GM19099 (cell line): ENCODE results near the gene STYX.

Experiments used
- POLR2A ChIP-seq: IDR thresholded peaks from 3 replicates; pipeline ENCODE4 v1.6.1; 2011; ENCODE audit warnings: low read depth; ENCODE audit not compliant: insufficient read length; ENCODE audit errors: extremely low read depth

STYX gene

DNA sequence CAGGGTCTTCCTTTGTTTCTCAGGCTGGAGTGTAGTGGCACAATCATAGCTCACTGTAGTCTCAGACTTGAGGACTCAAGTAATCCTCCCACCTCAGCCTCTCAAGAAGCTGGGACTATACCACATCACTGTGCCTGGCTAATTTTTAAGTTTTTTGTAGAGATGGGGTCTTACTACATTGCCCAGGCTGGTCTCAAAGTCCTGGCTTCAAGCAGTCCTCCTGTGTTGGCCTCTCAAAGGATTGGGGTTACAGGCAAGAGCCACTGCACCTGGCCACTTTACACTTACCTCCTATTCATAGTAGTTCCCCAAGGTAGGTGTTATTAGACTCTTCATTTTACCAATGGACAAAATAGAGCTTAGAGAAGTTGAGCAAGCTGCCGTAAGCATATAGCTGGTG lies 29.2 kb downstream of the STYX start:
- TF ChIP-seq POLR2A, result no peak

DNA sequence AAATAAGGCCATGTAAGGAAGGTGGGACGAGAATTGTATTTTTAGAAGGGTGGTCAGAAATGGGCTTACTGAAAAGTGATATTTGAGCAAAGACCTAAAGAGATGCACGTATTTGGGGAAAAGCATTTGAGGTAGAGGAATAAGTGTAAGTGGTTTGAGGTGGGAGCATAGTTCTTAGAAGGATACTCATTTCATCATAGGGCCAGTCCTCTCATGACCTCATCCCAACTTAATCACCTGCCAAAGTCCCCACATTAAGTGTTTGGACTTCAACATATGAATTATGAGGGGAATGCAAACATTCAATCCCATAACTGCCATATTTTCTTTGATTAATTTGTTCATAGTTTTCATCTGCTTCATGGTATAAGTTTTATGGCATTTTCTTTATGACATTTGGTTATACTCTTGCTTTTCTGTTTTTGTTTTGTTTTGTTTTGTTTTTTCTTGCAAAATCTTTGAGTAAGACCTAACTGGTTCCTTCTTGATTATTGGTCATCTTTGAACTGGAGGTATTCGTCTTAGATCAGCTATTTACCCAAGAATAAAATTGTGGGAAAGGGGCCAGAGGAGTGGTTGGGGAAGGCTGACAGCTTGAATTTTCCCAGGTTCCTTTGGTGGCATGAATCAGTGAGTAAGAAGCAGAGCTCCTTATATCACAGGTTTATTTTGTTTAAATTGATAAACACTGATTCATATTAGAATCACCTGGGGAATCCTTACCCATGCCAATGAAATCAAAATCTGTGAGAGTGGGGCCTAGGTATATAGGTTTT lies 37.3 kb downstream of the STYX start:
- no peak for TF ChIP-seq POLR2A

DNA sequence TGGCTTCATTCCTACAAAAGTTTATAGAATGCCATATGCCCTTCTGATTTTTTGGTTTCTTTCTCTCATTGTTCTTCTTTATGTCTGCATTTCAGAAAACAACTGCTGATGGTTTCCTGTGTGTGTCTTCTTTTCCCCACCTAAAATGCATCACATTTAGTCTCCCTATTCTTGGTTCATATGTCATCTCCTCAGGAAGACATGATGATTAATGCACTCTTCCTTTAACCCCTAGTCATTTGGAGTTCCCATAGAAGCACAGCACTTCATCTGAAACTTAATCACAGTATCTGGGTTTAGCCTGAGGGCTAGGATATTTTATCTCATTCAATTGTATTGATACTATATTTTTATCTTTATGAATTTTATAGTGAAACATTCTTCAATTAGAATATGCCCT lies 39.9 kb downstream of the STYX start:
- TF ChIP-seq POLR2A, result no peak

DNA sequence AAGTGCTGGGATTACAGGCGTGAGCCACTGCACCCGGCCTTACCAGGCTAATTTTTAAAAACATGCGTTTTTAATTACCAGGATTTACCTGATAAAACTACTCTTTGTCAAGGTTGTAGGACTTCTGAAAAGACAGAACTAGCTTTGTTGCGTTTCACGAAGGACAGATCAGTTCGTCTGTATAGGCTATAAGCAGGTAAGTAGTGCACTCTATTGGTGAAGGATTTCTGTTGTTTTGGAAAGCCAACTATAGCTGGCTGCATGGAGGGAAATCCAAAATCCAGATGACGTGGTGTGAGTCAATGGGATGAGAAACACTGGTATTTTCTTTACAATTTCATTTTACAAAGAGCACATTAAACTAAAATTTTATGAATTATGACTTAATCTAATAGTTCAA lies 46.9 kb downstream of the STYX start:
- no peak for TF ChIP-seq POLR2A

DNA sequence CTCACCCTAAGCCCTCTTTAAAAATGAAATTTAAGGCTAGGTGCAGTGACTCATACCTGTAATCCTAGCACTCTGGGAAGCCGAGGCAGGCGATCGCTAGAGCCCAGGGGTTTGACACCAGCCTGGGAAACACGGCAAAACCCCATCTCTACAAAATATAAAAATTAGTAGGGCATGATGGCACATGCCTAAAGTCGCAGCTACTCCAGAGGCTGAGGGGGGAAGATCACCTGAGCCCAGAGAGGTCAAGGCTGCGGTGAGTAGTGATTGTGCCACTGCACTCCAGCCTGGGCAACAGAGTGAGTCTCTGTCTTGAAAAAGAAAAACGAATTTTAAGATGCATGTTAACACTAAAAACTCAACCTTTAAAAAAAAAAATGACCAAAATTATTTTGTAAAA lies 48.7 kb downstream of the STYX start:
- no peak for TF ChIP-seq POLR2A

DNA sequence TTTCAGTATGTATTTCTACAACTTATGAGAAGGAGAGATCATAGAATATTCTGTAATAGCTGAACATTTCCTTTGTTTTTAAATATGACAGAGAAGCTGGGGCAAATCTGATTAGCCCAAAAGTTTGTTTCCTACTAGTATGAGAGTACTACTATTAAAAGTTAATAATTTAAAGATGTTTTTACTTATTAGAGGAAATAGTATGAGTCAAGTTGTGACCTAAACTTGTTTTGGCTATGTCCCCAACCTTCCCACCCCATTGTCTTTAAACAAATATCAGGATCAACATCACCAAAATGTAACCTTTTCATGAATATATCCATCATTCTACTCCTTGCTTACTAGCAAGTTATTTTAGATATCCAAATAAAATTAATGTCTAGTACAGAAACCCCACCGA lies 50.9 kb downstream of the STYX start:
- TF ChIP-seq POLR2A, result no peak

DNA sequence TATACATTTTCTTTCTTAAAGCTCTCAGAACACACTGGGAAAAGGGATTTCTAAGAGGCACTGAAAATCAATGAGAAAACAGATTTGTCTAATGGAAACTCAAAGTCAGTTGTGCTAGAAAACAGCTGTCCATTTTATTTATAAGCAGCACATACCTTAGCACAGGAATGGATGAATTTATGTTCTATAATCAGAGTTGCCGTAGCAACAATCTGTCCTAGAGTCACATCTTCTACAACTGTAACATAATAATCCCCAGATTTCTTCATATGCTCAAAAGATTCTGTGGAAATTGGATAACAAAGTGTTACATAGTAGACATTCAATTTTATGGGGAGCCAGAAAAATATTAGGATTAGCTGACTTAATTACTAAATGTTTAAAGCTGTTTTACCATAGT lies 51.7 kb downstream of the STYX start:
- no peak for TF ChIP-seq POLR2A

DNA sequence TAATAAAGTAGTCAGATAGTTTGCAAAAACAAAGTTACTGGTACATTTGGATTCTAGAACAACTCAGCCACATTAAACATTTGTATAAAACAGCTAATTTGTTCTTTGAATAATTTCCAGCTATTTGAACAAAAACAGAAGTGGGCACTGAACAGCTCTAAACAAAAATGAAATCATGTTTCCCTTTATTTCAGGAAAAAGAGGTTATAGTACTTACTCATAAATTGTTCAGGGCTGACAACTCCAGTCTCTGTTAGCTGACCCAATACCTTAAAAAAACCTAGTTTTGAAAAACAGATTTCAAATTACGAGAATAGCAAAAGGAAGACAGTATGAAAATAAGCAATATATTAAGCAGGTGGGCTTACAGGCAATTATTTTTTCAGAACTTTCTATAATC lies 53.2 kb downstream of the STYX start:
- no peak for TF ChIP-seq POLR2A

DNA sequence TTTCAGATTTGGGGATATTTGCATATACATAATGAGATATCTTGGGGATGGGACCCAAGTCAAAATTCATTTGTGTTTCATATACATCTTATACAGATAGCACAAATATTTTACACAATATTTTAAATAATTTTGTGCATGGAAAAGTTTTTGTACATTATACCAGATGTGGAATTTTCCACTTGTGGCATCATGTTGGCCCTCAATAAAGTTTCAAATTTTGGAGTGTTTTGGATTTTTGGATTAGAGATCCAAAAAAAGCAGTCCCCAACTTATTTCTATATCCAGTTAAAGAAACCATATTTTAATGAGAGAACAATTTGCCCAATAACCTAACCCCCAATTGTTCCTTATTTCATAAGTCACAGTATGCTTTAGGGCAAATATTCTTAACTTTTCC lies 56.9 kb downstream of the STYX start:
- TF ChIP-seq POLR2A, result no peak

DNA sequence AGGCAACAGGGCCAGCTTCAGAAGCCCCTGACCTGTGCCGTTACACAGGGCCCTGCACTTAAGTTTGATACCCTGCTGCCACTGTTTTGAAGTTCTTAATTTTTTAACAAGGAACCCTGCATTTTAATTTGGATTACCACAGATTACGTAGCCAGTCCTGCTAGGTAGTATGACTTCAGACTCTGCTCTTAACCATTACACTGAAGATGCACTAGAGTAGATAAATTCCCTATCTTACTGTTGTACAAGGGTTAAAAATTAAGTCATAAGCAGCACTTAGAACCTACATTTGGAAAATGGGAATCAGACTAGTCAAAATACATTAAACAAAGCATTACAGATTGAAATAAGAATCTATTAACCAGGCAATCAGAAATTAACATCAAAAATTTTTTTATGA lies 59.2 kb downstream of the STYX start:
- no peak for TF ChIP-seq POLR2A

DNA sequence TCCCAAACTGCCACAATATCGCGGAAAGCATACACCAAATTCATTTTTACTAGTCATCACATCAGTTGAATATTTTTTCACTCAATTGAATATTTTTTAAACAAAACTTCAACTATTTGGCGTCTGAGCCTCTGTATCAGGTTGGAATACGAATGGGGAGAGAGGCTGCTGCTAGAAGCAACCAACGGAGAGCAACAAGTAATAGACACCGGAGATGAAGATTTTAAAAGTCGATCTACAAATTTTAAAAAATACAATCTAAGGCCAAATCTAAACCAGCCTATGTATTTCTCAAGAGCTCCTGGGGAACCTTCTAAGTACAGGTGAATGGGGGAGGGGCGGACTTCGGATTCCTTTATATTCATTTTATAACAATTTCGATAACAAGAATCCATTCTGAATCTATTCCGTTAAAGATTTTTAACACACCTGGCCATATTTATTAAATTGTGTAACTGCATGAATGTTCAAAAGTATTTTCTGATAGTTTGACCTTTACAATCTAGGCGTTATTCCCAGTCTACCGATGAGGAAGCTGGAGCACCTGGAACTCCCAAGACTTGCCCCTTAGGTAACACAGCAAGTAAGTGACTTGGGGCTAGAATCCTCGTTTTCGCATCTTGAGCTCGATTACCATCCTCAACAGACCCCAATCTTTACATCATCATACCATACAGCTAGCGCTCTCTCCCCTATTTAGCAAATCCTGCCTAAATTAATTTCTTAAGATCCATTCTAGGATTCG lies 60.2 kb downstream of the STYX start:
- no peak for TF ChIP-seq POLR2A

DNA sequence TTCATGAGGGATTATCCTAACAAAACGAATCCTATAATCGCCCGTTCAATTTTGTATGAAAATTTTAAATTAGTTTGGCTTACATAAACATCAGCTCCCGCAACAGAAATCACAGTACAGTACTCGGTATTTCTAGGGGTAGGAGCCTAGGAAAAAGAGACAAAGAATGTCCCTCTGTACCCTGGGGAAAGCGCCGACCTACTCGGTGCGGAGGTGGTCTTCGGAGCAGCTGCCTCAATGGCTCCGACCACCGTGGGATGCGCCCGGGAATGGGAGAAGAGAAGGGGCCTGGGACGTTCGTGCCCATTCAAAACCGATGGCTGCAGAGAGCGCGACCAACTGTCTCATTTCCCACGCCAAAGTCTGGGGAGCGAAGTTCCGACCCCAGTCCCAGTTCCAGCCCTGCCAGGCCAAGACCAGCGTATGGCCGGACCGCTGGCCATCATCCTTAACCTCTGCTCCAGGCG lies 60.8 kb downstream of the STYX start:
- TF ChIP-seq POLR2A, result no peak

DNA sequence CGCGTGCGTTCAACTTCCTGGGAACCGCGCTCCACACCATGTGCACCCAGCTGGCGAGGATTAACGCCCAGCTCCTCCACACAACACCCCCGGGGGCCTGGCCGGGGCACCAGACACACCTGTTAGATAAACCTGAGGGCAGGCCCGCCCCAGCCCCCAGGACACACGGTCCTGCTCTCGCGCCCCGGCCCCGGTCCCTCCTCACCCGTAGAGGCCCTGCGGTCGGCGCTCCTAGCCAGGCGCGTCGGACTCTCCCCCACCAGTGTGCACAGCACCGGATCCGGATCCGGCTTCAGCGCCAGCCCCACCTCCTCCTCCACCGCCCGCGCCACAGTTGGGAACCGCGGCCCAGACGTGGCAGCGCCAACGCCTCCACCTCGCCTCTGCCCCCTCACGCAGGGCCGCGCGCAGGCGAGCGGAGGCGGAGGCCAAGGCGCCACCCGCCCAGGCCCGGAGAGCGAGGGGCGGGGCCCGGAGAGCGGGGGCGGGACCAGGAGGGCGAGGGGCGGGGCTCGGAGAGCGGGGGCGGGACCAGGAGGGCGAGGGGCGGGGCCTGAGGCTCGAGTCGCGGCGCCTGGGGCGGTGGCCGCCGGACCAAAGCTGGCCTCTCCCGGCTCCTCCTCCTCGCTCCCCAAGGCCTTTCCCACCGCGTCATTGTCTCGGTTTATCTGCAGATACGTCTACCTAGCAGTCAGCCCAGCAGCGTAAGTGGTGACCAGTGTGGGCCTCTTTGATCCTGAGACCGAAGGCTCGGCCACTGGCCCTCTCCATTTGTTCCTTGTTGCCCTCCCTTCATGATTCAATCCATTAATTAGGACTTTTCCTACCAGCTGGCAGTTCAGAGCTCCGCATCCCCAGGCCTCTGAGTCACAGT lies 61.5 kb downstream of the STYX start, which contains the start of gene GNPNAT1:
Gene GNPNAT1 (minus strand): TSS at position 385 of the 874 bp plus-strand sequence. CDS start 6,957 bp downstream, outside the sequence.
- peak; percentile 80 for TF ChIP-seq POLR2A

DNA sequence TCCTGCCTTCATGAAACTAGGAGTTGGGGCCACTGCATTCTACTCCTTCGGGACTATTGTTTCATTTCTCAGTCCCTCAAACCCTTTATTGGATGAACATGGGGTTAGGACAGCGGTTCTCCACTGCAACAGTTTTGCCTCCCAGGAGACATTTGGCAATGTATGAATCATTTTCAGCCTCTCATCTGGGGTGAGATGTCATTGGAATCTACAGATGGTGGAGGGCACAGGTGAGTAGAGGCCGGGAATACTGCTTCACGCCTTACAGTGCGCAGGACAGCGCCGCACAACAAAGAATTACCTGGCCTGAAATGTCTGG lies 62.1 kb downstream of the STYX start:
- no peak for TF ChIP-seq POLR2A

DNA sequence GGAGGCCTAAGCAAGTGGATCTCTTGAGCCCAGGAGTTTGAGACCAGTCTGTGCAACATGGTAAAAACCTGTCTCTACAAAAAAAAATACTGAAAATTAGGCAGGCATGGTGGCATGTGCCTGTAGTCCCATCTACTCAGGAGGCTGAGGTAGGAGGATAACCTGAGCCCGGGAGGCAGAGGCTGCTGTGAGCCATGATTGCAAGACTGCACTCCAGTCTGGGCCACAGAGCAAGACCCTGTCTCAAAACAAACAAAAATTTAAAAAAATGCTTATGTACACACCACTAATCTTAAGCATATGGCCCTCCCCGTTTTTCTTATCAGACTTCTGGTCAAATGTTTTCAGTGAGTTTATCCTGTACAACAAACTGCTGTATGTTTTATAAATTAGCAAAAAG lies 63.1 kb downstream of the STYX start:
- TF ChIP-seq POLR2A, result no peak
